ENCODE results near the gene DPYSL5. TPM values are rescaled to one million over a fixed set of nuclear protein-coding genes. Genes with fewer than 3 reads are reported as not detected.

Gene DPYSL5
- total and polyA plus RNA-seq, 10 of the 15 experiments (the other 5 are each of a cell fraction or from before 2014, with no cell fraction given) = not detected

DNA sequence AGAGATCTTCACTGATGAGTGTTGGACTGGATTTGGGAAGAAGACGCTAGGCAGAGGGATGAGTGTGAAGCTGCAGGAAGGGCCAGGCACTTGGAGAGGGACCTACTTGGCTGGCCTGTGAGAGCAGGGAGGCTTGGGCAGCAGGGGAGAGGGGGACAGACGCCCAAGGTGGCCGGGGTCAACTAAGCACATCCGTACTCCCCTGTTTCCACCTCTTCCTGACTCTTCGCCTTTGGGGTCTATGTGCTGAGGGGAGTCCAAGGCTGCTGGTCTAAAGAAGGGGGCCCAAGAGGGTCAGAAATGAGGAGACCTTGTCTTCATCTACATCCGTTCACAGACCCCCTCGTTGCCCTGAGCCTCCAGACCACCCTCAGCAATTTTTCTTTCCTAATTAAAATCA is 16.7 kb downstream of the DPYSL5 start (continued):
- TF ChIP-seq, protein P1, sequence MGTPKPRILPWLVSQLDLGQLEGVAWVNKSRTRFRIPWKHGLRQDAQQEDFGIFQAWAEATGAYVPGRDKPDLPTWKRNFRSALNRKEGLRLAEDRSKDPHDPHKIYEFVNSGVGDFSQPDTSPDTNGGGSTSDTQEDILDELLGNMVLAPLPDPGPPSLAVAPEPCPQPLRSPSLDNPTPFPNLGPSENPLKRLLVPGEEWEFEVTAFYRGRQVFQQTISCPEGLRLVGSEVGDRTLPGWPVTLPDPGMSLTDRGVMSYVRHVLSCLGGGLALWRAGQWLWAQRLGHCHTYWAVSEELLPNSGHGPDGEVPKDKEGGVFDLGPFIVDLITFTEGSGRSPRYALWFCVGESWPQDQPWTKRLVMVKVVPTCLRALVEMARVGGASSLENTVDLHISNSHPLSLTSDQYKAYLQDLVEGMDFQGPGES (IDR thresholded peaks at IDR 0.05) = no peak
- TF ChIP-seq NBN (IDR thresholded peaks at IDR 0.05) (no peak), MTA2 (IDR thresholded peaks at IDR 0.05; ENCODE audit: low read depth) (no peak), MYC (IDR thresholded peaks at IDR 0.05; ENCODE audit: insufficient read depth, insufficient read length, insufficient replicate concordance, low read length, severe bottlenecking) (no peak)
- TF ChIP-seq, protein P2, sequence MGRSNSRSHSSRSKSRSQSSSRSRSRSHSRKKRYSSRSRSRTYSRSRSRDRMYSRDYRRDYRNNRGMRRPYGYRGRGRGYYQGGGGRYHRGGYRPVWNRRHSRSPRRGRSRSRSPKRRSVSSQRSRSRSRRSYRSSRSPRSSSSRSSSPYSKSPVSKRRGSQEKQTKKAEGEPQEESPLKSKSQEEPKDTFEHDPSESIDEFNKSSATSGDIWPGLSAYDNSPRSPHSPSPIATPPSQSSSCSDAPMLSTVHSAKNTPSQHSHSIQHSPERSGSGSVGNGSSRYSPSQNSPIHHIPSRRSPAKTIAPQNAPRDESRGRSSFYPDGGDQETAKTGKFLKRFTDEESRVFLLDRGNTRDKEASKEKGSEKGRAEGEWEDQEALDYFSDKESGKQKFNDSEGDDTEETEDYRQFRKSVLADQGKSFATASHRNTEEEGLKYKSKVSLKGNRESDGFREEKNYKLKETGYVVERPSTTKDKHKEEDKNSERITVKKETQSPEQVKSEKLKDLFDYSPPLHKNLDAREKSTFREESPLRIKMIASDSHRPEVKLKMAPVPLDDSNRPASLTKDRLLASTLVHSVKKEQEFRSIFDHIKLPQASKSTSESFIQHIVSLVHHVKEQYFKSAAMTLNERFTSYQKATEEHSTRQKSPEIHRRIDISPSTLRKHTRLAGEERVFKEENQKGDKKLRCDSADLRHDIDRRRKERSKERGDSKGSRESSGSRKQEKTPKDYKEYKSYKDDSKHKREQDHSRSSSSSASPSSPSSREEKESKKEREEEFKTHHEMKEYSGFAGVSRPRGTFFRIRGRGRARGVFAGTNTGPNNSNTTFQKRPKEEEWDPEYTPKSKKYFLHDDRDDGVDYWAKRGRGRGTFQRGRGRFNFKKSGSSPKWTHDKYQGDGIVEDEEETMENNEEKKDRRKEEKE (IDR thresholded peaks at IDR 0.05) = no peak

DNA sequence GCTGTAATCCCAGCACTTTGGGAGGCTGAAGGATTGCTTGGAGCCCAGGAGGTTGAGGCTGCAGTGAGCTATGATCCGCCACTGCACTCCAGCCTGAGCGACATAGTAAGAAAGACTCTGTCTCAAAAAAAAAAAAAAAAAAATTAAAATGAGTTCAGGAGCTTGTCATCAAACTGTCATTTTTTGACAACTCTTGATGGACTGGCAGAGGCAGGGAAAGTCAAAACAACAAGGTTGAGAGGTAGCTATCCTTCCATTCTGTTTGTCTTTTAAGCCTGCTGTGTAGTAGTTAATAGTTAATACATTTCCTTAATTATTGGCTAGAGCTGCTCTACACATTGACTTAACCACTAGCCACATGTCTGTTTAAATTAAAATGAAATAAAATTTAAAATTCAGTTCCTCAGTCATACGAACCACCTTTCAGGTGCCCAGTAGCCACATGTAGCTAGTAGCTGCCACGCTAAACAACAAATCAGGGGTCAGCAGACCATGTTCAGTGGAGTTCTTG is 22.7 kb downstream of the DPYSL5 start:
- in situ Hi-C loops (cut with MboI) (no loop called here), intact Hi-C loops (cut with micrococcal nuclease; ENCODE audit: unreplicated experiment) (no loop called here)
- Histone ChIP-seq H3K79me2 (ENCODE audit: control insufficient read depth, insufficient read depth, low read length) (no peaks in the 10 kb centered on the region), H3K4me3 (no peak overlapping the region), H3K27ac (ENCODE audit: control insufficient read depth, insufficient read depth) (no peak overlapping the region), H3K9me3 (replicated peaks; ENCODE audit: control insufficient read depth, insufficient read depth, low read length) (no peaks in the 10 kb centered on the region), H3K4me1 (ENCODE audit: control insufficient read depth, insufficient read depth, low read length) (no peaks in the 10 kb centered on the region), H2AFZ (ENCODE audit: control insufficient read depth, low read depth, low read length) (no peak overlapping the region), H3K4me2 (ENCODE audit: control insufficient read depth, insufficient read depth) (no peak overlapping the region), H3K27me3 (replicated peaks in 1 of 2; ENCODE audit: control insufficient read depth in 2 of 2, insufficient read depth in 2 of 2, low read length in 1 of 2) (no peaks in the 10 kb centered on the region), H3K36me3 (ENCODE audit: control insufficient read depth in 2 of 2, insufficient read depth in 2 of 2, low read length in 1 of 2) (no peaks in the 10 kb centered on the region), H3K9ac (ENCODE audit: control insufficient read depth, insufficient read depth, low read length) (no peak overlapping the region), H4K20me1 (ENCODE audit: control insufficient read depth, insufficient read depth) (no peaks in the 10 kb centered on the region)
- ChIA-PET RAD21 (ENCODE audit: unreplicated experiment) (no interaction called here), SMC1A (ENCODE audit: uncharacterized antibody, unreplicated experiment) (interaction anchor here (0.7 kb wide), 1 partner anchor 185 kb away, joined by 3 read pairs; no protein-coding TSS in a partner anchor), POLR2A (interaction anchor here (0.5 to 0.6 kb wide), 3 partner anchors 29 to 490 kb away, joined by 3 to 4 read pairs (median 3); no protein-coding TSS in a partner anchor), CTCF (interaction anchor here (1.1 kb wide), 1 partner anchor 91 kb away, joined by 3 read pairs; no protein-coding TSS in a partner anchor)
- WGBS (ENCODE audit: insufficient coverage, insufficient replicate concordance, low lambda C conversion rate, missing lambda C conversion rate) = 46% methylated on average over 4 of the region's 4 CpGs
- ATAC-seq (no peak), DNase-seq (ENCODE audit: low read depth, low spot score) (no peak), FAIRE-seq (no peak)
- BruUV-seq (replicated peaks) = no TSS peak
- TF ChIP-seq DPF2 (IDR thresholded peaks at IDR 0.05) = no peak
- no peak for TF ChIP-seq MYC (IDR thresholded peaks at IDR 0.05; ENCODE audit: insufficient read depth, insufficient read length, insufficient replicate concordance, low read length, severe bottlenecking)
- no peak for TF ChIP-seq RB1 (IDR thresholded peaks at IDR 0.05; ENCODE audit: borderline replicate concordance)
- TF ChIP-seq, protein P3, sequence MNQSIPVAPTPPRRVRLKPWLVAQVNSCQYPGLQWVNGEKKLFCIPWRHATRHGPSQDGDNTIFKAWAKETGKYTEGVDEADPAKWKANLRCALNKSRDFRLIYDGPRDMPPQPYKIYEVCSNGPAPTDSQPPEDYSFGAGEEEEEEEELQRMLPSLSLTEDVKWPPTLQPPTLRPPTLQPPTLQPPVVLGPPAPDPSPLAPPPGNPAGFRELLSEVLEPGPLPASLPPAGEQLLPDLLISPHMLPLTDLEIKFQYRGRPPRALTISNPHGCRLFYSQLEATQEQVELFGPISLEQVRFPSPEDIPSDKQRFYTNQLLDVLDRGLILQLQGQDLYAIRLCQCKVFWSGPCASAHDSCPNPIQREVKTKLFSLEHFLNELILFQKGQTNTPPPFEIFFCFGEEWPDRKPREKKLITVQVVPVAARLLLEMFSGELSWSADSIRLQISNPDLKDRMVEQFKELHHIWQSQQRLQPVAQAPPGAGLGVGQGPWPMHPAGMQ (IDR thresholded peaks at IDR 0.05; ENCODE audit: borderline replicate concordance) = no peak
- no peak for TF ChIP-seq HDAC6 (IDR thresholded peaks at IDR 0.05; ENCODE audit: unreplicated experiment)
- no peak for TF ChIP-seq CREB1 (IDR thresholded peaks at IDR 0.05; ENCODE audit: low read depth)
- TF ChIP-seq PML (IDR thresholded peaks at IDR 0.05; ENCODE audit: low read length) = no peak
- TF ChIP-seq, protein P2 (IDR thresholded peaks at IDR 0.05) = no peak
- no peak for TF ChIP-seq BACH1 (IDR thresholded peaks at IDR 0.05; ENCODE audit: borderline replicate concordance)
- TF ChIP-seq TCF3 (IDR thresholded peaks at IDR 0.05; ENCODE audit: borderline replicate concordance, insufficient read depth, low read depth, low read length) = no peak
- no peak for TF ChIP-seq CBFB (IDR thresholded peaks at IDR 0.05; ENCODE audit: low read depth)
- no peak for TF ChIP-seq MTA2 (IDR thresholded peaks at IDR 0.05; ENCODE audit: low read depth)

Measured in GM12878 (cell line).